Cerebellar cortex (tissue), 1 donor: Measurements from ENCODE around the gene NSG2.

Source experiments
- DNase-seq: peaks from one replicate; pipeline ENCODE4 v3.0.0-alpha.2; 2015; ENCODE audit warnings: low spot score

NSG2 gene

GRCh38 chr5:174045470-174046025, at the start of gene NSG2:
TSS of gene NSG2 (plus strand) at chr5:174045706. CDS start at chr5:174046756, 1,050 bp downstream.
- peak; percentile 95 for DNase-seq

GRCh38 chr5:173997331-173997730, 48.2 kb upstream of the NSG2 start:
- DNase-seq = no peak

- DNase-seq = no peak
Observed at GRCh38 chr5:173998531-173998930, 47.0 kb upstream of the NSG2 start.

- DNase-seq = no peak
Observed at GRCh38 chr5:174000076-174000475, 45.4 kb upstream of the NSG2 start.

- no peak for DNase-seq
Observed at GRCh38 chr5:174003795-174004194, 41.7 kb upstream of the NSG2 start.

GRCh38 chr5:174008922-174009321, 36.6 kb upstream of the NSG2 start:
- DNase-seq = no peak

GRCh38 chr5:174010365-174010764, 35.1 kb upstream of the NSG2 start:
- DNase-seq = no peak

GRCh38 chr5:174011441-174011840, 34.1 kb upstream of the NSG2 start:
- DNase-seq = no peak

- peak; percentile 72 for DNase-seq
Observed at GRCh38 chr5:174020069-174020927, 25.2 kb upstream of the NSG2 start.

GRCh38 chr5:174020928-174021304, 24.6 kb upstream of the NSG2 start:
- DNase-seq = no peak

GRCh38 chr5:174022384-174023095, 23.0 kb upstream of the NSG2 start:
- no peak for DNase-seq

- no peak for DNase-seq
Observed at GRCh38 chr5:174030286-174030685, 15.2 kb upstream of the NSG2 start.

- DNase-seq = no peak
Observed at GRCh38 chr5:174044466-174045254, 846 bp upstream of the NSG2 start.

GRCh38 chr5:174046558-174046957, 1.1 kb downstream of the NSG2 start:
- peak; percentile 63 for DNase-seq

- DNase-seq = peak; percentile 37
Observed at GRCh38 chr5:174047472-174048099, 2.1 kb downstream of the NSG2 start.

- no peak for DNase-seq
Observed at GRCh38 chr5:174052636-174053035, 7.1 kb downstream of the NSG2 start.

- DNase-seq = no peak
Observed at GRCh38 chr5:174053905-174054304, 8.4 kb downstream of the NSG2 start.

- DNase-seq = peak; percentile 76
Observed at GRCh38 chr5:174056064-174056847, 10.8 kb downstream of the NSG2 start.

- DNase-seq = no peak
Observed at GRCh38 chr5:174057206-174057605, 11.7 kb downstream of the NSG2 start.

GRCh38 chr5:174058433-174059122, 13.1 kb downstream of the NSG2 start:
- DNase-seq = no peak
